GM20000 (cell line): ENCODE data around the gene GLUL.
A peak's percentile ranks its signal among the peaks of the same experiment; 100 is the strongest.

Experiments used
- DNase-seq: peaks from one replicate; pipeline ENCODE4 v3.0.0; 2012; ENCODE audit warnings: low spot score
- CTCF ChIP-seq: IDR thresholded peaks from 2 replicates; pipeline ENCODE4 v1.5.1; 2012; ENCODE audit warnings: mild to moderate bottlenecking, control low read depth; ENCODE audit errors: extremely low read depth, missing control alignments

Gene GLUL

GRCh38 chr1:182391362-182392049, at the start of gene GLUL:
GLUL (minus strand) TSS chr1:182391790; CDS start chr1:182388737, 3,053 bp downstream.
- peak; percentile 95 for DNase-seq
- TF ChIP-seq CTCF, result no peak

- TF ChIP-seq CTCF, result no peak
- no peak for DNase-seq
These were observed 46.7 kb upstream of the GLUL start for GRCh38 chr1:182438326-182438725.

- DNase-seq, result no peak
- no peak for TF ChIP-seq CTCF
These were observed 42.0 kb upstream of the GLUL start for GRCh38 chr1:182433580-182433979.

- no peak for DNase-seq
- TF ChIP-seq CTCF, result no peak
These were observed 39.7 kb upstream of the GLUL start for GRCh38 chr1:182431278-182431677.

- no peak for TF ChIP-seq CTCF
- peak; percentile 56 for DNase-seq
These were observed 38.9 kb upstream of the GLUL start for GRCh38 chr1:182430263-182431068.

- TF ChIP-seq CTCF, result no peak
- DNase-seq, result no peak
These were observed 36.5 kb upstream of the GLUL start for GRCh38 chr1:182428043-182428442.
